Measurements from ENCODE around the gene LSM12. TPM values are rescaled to one million over a fixed set of nuclear protein-coding genes. Genes with fewer than 3 reads are reported as not detected.

LSM12 gene
- total RNA-seq (2021; fragmentation: NEBNext Ultra II Directional; extraction: Animal tissue kit (Norgen Biotek cat#: 25700)) (118 and 142 TPM in 2 replicates), polyA plus RNA-seq (2011; rRNA removed) (51.6 and 69.8 TPM in 2 replicates), polyA minus RNA-seq (2011; rRNA and poly(A)+ RNA removed) (83.5 and 95.8 TPM in 2 replicates)
- 57.3 TPM for polyA plus RNA-seq (2011; cell fraction: cytosol; rRNA removed)
- polyA plus RNA-seq (2011; cell fraction: nucleus; rRNA removed), result 31.1 TPM
- 59.4 to 75.6 TPM (median 69.7 TPM) in 4 replicates for polyA plus RNA-seq (2012, experiment 1 of 2)
- 76.0 TPM for polyA plus RNA-seq (2012, experiment 2 of 2)
- 126 TPM for polyA plus RNA-seq (2013, experiment 1 of 2)
- polyA plus RNA-seq (2013, experiment 2 of 2), result 129 TPM
- polyA minus RNA-seq (2011; cell fraction: cytosol; rRNA and poly(A)+ RNA removed), result 54.6 TPM
- 32.1 TPM for polyA minus RNA-seq (2011; cell fraction: nucleus; rRNA and poly(A)+ RNA removed)
- long read RNA-seq, experiment 1, transcript LSM12-201 (5 exons, 2,308 nt), result major isoform, 31 of 70 reads
- long read RNA-seq, experiment 1, partial matches to known transcripts, result 9 of 70 reads
- long read RNA-seq, experiment 1, other reads (novel, unspliced or antisense), result 24 of 70 reads
- long read RNA-seq, experiment 2, transcript LSM12-201 (5 exons, 2,308 nt), result major isoform, 22 of 30 reads
- long read RNA-seq, experiment 2, partial matches to known transcripts, result 1 of 30 reads
- long read RNA-seq, experiment 2, other reads (novel, unspliced or antisense), result 7 of 30 reads

GRCh38 chr17:44066204-44066930 lies at the start of gene LSM12:
Gene LSM12, minus strand, starts transcription at chr17:44066671. Its CDS starts 84 bp downstream, at chr17:44066587.
- ChIA-PET POLR2A (ENCODE audit: partially characterized antibody) (interaction anchor here (0.6 to 2.3 kb wide), 45 partner anchors 9 to 1479 kb away, joined by 3 to 23 read pairs (median 4); partner anchors contain the start of genes ASB16, HDAC5, NAGS and TMEM101), CTCF (ENCODE audit: partially characterized antibody) (interaction anchor here (1.1 to 2.2 kb wide), 6 partner anchors 18 to 51 kb away, joined by 3 to 8 read pairs (median 5); no protein-coding TSS in a partner anchor)
- peak within 1 kb of the TSS; percentile 74 for H3K56ac ChIP-seq (replicated peaks; ENCODE audit: insufficient read length, low read depth, low read length)
- peaks cover 28 to 51% of the 10 kb centered on the region in 2 experiments for H3K79me2 ChIP-seq (ENCODE audit: control insufficient read depth in 1 of 2, insufficient read depth in 2 of 2, low read length in 2 of 2)
- H3K27me3 ChIP-seq (replicated peaks in 1 of 4; ENCODE audit: control insufficient read depth in 3 of 4, extremely low read depth in 1 of 4, insufficient read depth in 3 of 4, low read length in 3 of 4), result no peaks in the 10 kb centered on the region
- H3K9ac ChIP-seq (replicated peaks in 1 of 4; ENCODE audit: extremely low read depth in 1 of 4, low read depth in 3 of 4, low read length in 3 of 4), result peak within 1 kb of the TSS; percentile 87 to 94 (median 91)
- peak within 1 kb of the TSS; percentile 93 to 98 for H3K4me2 ChIP-seq (ENCODE audit: insufficient read depth in 1 of 2, low read depth in 2 of 2, low read length in 2 of 2)
- no peak within 1 kb of the TSS for H2BK15ac ChIP-seq (ENCODE audit: low read length)
- peak within 1 kb of the TSS; percentile 89 to 99 (median 97) for H3K4me3 ChIP-seq (ENCODE audit: extremely low read depth in 1 of 4, insufficient read depth in 2 of 4, low read depth in 3 of 4, low read length in 4 of 4)
- H3K23ac ChIP-seq (ENCODE audit: insufficient read length), result peak within 1 kb of the TSS; percentile 6
- peaks cover 7% of the 10 kb centered on the region for H3K23me2 ChIP-seq (ENCODE audit: low read depth, low read length)
- H2BK20ac ChIP-seq (ENCODE audit: low read length), result no peak within 1 kb of the TSS
- peaks cover 5 to 24% (median 15%) of the 10 kb centered on the region in 4 experiments; a peak in 6 of 8 replicates for H3K36me3 ChIP-seq (ENCODE audit: control insufficient read depth in 2 of 4, insufficient read depth in 4 of 4, low read length in 3 of 4)
- H4K8ac ChIP-seq (ENCODE audit: extremely low read depth, insufficient read depth, low read length), result peak within 1 kb of the TSS; percentile 97; the same call in 1 of the 2 replicates
- WGBS, 2 experiments (ENCODE audit: extremely low coverage in 1 of 2, insufficient coverage in 1 of 2, insufficient read length in 1 of 2, insufficient replicate concordance in 2 of 2, low coverage in 1 of 2, low lambda C conversion rate in 2 of 2, missing lambda C conversion rate in 1 of 2), result 2% methylated on average over 58 of the region's 65 CpGs; no CpG with 5 or more reads in 1 of the 2 experiments
- H2AK5ac ChIP-seq (ENCODE audit: low read depth, low read length), result peak within 1 kb of the TSS; percentile 91; the same call in 1 of the 2 replicates
- H3K14ac ChIP-seq (ENCODE audit: insufficient read length), result peak within 1 kb of the TSS; percentile 98
- H3K4ac ChIP-seq (replicated peaks; ENCODE audit: insufficient read length, low read depth, low read length), result peak within 1 kb of the TSS; percentile 63
- peak; percentile 75 to 98 for DNase-seq (ENCODE audit: low read depth in 1 of 2, low spot score in 2 of 2)
- H2BK12ac ChIP-seq (ENCODE audit: low read depth, low read length), result no peak within 1 kb of the TSS
- peak within 1 kb of the TSS; percentile 95 for H3K18ac ChIP-seq (ENCODE audit: extremely low read depth, low read length)
- H2BK120ac ChIP-seq (replicated peaks; ENCODE audit: low read depth, low read length), result no peak within 1 kb of the TSS
- H3K9me3 ChIP-seq (ENCODE audit: insufficient read depth in 2 of 2, low read depth in 1 of 2, low read length in 1 of 2), result no peaks in the 10 kb centered on the region
- H3K79me1 ChIP-seq (ENCODE audit: low read depth, low read length), result no peaks in the 10 kb centered on the region
- H2AFZ ChIP-seq (ENCODE audit: low read length), result no peak within 1 kb of the TSS
- peak within 1 kb of the TSS; percentile 96 for H3K27ac ChIP-seq (ENCODE audit: low read depth, low read length)
- peak within 1 kb of the TSS; percentile 81 for H4K5ac ChIP-seq (ENCODE audit: insufficient read length, low read depth, low read length)
- H4K20me1 ChIP-seq (replicated peaks in 1 of 2; ENCODE audit: control insufficient read depth in 1 of 2, insufficient read depth in 2 of 2, low read length in 2 of 2), result peaks cover 0 to 2% of the 10 kb centered on the region in 2 experiments
- H4K91ac ChIP-seq (replicated peaks; ENCODE audit: insufficient read length, low read length), result no peak within 1 kb of the TSS
- H3K4me1 ChIP-seq (replicated peaks in 1 of 4; ENCODE audit: control insufficient read depth in 3 of 4, insufficient read depth in 4 of 4, low read length in 3 of 4), result peaks cover 0 to 2% (median under 1%) of the 10 kb centered on the region in 4 experiments; a peak in 2 of 7 replicates
- FAIRE-seq, result no peak
- H2BK5ac ChIP-seq (ENCODE audit: low read depth, low read length), result peak within 1 kb of the TSS; percentile 95
- no peak for TF ChIP-seq BRCA1 (IDR thresholded peaks at IDR 0.05; ENCODE audit: low read depth, low read length)
- peak; percentile 72 for TF ChIP-seq TBP (IDR thresholded peaks at IDR 0.05; ENCODE audit: low read depth, low read length)
- no peak for TF ChIP-seq MAFK (IDR thresholded peaks at IDR 0.05; ENCODE audit: low read depth, low read length)
- no peak for TF ChIP-seq SP2 (IDR thresholded peaks at IDR 0.05; ENCODE audit: low read length)
- no peak for TF ChIP-seq RFX5 (IDR thresholded peaks at IDR 0.05; ENCODE audit: borderline replicate concordance, low read depth, low read length)
- peak; percentile 95 for TF ChIP-seq TAF1 (IDR thresholded peaks at IDR 0.05; ENCODE audit: low read depth, low read length)
- TF ChIP-seq KDM1A (IDR thresholded peaks at IDR 0.05; ENCODE audit: borderline replicate concordance, low read length), result no peak
- TF ChIP-seq POLR2A (IDR thresholded peaks at IDR 0.05; ENCODE audit: control extremely low read depth in 1 of 2, low read depth in 2 of 2, low read length in 2 of 2), result peak; percentile 63 to 86
- TF ChIP-seq SIN3A (conservative IDR thresholded peaks at IDR 0.05 in 1 of 2, IDR thresholded peaks at IDR 0.05 in 1 of 2; ENCODE audit: low read depth in 1 of 2, low read length in 2 of 2), result no peak; a peak in 1 of 4 replicates

Measured in H1 (cell line).